NCI-H187 treated with DMSO at 0.1 percent for 48 hours (cell line): ENCODE data around the gene WNK2.
A peak's percentile ranks its signal among the peaks of the same experiment; 100 is the strongest.

Source experiments
- DNase-seq: peaks from one replicate; lab custom pipeline; 2025; lab: John Stamatoyannopoulos, UW

WNK2 gene

DNA sequence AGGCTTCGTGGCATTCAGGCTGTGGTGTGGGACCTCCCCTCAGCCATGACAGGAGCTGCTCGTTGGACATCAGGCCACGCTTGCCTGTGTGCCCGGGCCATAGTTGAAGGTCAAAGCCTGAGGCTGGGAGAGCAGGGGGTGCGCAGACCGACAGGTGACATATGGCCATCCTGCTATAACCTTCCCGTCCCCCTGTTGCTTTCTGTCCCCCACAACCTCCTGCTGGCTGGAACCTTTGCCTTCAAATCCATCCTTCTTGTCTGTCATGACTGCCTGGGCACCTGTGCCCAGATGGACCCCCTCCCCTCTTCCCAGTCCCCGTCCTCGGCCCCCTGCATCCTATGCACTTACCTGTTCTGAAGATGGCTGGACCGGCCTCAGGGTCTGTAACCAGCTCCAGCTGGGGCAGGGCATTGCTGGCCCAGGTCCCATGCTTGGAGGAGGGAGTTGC, 83.2 kb downstream of the WNK2 start:
- DNase-seq: no peak

DNA sequence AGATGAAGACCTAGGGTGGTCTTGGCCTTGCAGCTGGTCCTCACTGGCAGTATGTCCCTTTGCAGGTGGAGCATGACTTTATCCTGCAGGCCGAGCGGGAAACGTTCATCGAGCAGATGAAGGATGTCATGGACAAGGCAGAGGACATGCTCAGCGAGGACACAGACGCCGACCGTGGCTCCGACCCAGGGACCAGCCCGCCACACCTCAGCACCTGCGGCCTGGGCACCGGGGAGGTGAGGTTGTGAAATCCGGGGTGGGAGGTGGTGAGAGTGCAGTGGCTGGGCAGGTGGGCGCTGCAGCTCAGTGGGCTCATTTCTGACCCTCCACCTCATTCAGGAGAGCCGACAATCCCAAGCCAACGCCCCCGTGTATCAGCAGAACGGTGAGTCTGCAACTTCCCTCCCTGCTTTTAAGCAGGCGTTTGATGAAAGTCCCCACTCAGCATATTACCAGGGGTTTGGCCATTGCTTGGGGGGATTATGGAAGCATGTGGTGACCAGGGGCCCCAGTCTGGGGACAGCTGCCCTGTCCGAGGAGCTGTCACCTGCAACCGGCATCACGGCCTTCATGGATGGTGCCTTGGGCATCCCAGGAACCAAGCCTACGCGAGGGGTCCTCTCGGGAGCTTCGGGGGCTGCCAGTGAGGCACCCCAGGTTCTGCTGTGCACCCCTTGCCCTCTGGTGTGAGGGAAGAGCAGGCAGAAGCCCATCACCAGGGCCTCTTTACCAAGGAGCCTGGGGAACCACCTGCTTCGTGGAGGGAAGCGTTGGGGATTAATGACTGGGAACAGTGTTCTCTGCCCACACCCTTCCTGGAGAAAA, 84.0 kb downstream of the WNK2 start:
- no peak for DNase-seq

DNA sequence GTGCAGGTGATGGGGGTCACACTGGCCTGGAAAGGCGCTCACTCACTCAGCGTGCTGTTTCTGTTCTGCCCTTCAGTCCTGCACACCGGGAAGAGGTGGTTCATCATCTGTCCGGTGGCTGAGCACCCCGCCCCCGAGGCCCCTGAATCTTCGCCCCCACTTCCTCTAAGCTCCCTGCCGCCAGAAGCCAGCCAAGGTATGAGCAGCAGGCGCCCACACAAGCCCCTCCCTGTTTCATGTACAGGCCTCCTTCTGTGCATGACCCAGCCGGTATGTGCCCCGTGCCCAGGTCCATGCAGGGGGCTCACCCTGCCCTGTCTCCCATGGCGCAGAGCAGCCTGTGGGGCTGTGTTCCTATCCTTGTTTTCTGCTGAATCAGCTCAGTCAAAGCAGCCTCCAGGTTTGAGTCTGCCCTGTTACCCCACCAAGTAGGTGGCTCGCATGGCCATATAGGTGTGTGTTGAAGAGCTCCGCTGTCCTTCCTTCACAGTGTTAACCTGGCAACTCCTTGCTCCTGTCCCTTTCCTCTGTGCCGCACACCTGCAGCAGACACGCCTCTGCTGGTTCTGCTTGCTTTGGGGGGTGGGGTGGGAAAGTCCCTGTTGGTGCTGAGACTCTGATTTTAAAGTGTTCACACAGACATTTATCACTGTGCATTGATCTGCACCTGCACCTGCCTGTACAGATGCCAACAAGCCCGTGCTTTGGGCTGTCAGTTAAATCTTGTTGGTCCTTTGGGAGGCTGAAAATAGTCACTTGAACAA, 84.8 kb downstream of the WNK2 start:
- DNase-seq: peak; percentile 84

DNA sequence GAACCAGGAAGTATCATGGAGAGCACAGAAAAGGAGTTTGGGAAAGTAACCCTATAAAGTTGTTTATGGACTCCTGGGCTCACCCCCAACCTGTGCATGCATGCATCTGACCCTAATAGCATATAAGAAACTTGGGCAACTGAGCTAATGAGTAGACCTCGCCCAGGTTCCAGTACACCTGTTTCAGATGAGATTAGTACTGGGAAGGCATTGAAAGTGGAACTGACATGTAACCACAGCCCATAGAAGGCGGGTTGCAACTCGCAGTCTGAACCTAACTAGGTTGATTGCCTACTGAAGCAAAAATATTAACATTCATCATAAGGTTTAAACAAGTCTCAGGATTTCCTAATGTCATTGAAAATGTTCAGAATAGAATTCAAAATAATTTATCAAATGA, 87.0 kb downstream of the WNK2 start:
- DNase-seq: no peak

DNA sequence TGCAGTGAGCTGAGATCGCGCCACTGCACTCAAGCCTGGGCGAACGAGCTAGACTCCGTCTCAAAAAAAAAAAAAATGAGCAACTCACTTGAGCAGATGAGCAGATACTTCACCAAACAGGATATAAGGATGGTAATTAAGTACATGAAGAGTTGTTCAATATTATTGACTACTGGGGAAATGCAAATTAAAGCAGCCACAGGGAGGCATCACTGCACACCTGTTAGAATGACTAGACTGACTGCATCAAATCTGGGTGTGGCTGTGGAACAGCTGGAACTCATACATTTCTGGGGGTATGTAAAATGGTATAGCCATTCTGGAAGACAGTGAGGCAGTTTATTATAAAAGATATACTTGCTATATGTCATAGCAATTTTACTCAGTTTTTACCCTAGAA, 93.0 kb downstream of the WNK2 start:
- DNase-seq: no peak

DNA sequence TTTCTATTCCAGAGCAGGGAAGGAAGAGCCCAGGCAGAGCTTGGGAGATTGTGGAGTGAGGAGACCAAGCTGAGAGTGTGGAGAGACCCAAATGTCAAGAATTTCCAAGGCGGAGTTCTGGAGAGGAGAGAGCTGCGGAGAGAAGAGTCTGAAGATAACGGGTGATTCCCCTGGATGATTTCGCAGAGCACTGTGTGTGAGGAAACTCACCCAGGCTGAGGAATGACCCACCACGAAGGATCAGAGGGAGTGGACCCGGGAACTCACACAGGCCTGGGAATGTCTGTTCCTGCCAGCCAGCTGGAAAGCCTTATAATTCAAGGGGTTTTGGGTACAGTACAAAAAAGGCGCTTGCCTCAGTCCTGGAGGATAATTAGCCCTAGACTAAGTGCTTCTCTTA, 94.2 kb downstream of the WNK2 start:
- no peak for DNase-seq

DNA sequence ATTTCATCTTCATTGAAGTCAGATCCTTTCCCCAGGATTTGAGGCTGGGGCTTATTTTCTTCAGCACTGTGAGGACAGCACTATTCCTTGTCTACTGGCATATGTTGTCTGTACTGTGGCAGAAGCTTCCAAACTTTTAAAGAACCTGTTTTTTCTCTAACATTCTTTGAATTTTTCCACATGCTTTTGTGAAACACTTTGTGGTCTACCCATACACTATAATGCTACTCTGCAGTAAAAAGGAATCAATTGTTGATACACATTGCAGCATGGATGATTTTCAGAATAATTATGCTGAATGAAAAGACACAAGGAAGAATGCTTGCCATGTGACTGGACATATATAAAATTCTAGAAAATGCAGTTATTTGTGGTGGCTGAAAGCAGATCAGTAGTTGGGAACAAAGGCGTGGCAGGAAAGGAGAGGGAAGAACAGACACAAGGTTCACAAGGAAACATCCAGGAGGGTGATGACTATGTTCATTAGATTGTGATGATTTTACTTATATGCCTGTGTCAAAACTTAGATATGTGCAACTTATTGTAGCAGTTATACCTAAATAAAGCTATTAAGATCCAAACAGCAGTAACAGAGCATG, 96.8 kb downstream of the WNK2 start:
- DNase-seq: no peak

DNA sequence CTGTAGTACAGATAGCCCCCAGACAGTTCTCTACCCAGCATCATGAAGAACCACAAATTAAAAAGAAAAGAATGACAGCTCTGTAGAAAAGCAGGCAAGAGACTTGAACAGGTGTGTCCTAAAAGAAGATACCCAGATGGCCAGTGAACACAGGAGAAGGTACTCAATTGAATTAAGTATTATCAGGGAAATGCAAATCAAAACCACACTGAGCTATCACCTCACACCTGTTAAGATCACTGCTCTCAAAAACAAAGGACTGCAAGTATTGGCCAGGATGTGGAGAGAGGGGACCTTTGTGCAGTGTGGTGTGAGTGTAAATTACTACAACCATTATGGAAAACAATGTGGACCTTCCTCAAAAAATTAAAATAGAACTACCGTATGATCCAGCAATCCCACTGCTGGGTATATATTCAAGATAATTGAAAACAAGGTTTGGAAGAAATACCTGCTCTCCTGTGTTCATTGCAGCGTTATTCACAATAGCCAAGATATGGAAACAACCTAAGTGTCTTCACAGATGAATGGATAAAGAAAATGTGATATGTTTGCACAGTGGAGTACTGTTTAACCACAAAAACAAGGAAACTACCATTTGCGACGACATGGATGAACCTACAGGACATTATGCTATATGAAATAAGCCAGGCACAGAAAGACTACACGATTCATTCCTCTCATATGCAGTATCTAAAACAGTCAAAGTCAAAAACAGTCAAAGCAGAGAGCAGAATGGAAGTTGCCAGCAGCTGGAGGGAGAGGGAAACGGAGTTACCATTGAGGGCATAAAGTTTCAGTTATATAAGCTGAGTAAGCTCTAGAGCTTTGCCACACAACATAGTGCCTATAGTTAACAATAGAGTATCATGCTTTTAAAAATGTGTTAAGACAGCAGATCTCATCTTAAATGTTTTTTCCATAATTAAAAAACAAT, 102.6 kb downstream of the WNK2 start:
- peak; percentile 78 for DNase-seq

DNA sequence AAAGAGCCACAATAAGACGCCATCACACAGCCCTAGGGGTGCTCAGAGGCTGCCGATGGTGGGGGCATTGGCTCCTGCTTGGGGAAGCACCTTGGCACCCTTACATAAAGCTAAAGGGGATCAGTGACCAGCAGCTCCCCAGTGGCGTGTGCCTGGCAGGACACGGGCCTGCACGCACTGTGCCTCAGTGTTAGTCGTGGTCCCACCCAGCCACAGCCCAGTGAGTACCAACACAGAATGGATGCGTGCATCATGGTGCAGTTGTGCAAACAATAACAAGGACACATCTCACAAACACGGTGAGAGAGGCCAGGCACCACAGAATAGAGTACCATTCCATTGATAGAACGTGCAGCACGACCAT, 103.2 kb downstream of the WNK2 start:
- DNase-seq: no peak

DNA sequence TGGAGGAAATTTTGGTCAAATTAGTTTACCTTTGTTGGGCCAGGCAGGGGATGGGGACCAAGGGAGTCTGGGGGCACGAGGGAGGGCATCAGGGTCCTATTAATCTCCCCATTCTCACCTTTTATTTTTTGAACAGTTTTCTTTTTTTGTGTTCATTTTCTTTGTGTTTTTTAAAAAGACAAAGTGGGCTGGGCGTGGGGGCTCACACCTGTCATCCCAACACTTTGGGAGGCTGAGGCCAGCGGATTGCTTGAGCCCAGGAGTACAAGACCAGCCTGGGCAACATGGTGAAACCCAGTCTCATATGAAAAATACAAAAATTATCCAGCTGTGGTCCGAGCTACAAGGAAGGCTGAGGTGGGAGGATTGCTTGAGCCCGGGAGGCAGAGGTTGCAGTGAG, 103.7 kb downstream of the WNK2 start:
- no peak for DNase-seq

DNA sequence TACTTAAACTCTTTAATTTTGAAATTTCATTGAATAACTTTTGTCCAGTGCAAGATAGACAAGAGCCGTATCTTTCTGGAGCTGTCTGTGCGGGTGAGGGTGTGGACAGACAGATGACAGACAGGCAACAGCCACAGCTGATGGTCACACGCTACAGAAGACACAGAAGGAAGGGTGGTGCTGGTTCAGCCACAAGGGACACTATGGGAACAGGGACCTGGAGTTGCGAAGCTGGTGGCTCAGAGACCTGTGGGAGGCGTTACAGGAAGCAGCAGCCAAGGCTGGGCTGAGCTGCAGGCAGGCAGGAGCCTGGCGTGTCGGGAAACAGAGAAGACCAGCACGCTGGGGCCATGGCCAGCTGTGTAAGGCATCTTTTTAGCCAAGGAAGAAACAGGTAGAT, 104.4 kb downstream of the WNK2 start:
- no peak for DNase-seq

DNA sequence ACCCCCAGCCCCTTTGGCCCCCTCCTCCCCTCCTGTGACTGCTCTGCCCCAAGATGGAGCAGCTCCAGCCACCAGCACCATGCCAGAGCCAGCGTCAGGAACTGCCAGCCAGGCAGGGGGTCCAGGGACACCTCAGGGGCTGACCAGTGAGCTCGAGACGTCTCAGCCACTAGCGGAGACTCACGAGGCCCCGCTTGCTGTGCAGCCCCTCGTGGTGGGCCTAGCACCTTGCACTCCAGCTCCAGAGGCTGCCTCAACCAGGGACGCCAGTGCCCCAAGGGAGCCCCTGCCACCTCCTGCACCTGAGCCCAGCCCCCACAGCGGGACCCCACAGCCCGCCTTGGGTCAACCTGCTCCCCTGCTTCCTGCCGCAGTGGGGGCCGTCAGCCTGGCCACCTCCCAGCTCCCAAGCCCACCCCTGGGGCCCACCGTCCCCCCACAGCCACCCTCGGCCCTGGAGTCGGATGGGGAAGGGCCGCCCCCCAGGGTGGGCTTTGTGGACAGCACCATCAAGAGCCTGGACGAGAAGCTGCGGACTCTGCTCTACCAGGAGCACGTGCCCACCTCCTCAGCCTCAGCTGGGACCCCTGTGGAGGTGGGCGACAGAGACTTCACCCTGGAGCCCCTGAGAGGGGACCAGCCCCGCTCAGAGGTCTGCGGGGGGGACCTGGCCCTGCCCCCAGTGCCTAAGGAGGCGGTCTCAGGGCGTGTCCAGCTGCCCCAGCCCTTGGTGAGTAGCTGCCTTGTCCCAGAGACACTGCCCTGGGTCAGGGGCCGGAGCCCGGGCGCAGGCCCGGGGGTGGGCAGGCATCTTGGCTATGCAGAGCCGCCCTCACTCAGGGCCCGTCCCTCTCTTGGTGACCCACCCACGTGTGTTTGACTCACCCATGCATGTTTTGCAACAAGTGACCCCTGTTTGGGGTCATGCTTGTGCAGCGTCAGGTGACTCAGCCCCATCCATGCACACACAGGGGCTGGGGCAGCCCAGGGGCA, 105.2 kb downstream of the WNK2 start:
- no peak for DNase-seq

DNA sequence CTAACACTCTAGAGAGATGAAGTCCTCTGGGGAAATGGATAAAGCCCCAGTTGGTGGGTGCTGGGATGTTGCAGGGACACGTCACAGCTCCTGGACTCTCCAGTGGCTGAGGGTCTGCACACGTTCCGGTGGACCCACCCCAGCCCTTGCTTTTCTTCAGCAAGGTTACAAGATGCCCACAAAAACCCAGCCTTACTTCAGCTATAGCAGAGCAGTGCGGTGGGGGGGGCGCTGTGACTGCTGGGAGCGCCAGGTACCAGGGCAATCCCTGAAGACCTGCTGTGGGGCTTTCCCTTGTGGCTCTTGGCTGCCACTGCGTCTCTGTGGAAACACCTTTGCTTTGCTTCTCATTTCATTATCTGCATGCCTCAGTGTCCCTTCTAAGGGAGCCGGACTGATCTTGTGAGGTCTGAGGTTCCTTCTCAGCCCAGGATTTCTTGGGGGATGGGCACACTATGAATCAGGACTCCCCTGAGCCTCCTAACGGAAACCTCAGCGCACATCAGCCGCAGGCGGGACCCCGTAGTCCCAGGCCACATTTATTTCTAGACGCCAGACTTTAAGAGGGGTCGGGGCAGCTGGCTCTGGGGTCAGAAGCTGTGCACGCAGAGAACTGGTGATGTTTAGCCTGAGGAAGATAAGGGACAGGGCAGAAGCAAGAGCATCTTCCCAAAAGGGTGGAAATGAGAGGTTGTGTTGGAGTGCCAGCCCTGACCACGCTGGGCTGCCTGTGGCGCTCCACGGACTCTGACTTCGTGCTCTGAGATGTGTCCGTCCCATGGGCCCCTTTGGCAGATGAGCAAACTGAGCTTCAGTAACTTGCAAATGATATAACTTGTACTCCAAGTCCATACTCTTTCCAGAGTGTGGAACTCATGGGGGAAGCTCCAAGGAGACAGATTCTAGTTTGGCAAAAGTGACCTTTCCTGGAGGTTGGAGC, 106.8 kb downstream of the WNK2 start:
- DNase-seq: no peak

DNA sequence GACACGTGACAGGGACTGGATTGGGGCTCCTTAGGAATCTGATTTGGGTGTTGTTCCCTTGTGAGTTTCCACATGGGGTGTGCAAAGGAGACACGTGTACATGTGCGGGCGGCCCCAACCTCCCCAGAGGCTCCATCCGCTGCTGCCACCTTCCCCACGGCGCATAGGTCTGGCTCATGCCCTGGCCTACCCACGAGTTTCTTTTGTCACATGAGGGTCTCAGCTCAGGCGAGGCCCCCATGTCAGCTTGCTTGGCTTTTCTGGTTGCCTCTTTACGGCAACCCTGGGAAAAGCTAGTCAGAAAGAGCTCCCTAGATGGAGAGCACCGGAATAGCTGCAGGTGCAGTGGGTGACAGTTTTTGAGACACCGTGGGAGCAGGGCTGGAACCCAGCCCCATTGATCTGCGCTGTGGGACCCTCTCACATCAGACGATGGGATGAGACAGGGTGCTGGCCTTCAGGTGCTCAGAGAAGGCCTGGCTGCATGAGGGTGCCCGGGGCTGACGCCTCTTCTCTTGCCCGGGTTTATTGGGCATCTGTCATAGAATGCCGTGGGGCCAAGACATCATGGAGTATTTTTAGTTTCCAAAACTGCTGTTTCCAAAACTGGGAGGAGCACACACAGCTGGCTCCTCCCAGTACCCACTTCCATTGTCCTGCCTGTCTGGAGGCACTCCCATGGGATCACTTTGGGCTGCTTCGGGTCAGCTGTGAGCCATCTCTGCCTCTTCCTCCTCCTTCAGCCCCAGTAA, 107.8 kb downstream of the WNK2 start:
- no peak for DNase-seq

DNA sequence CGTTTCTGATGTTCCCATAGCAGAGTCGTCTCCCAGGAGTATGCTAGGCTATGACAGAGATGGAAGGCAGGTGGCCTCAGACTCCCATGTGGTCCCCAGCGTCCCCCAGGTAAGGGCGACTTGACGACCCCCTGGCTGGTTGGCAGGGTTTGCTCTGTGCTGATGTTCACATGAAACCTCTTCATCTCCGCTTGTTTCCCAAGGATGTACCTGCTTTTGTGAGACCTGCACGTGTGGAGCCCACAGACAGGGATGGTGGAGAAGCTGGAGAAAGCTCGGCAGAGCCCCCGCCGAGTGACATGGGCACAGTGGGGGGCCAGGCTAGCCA, 108.3 kb downstream of the WNK2 start:
- no peak for DNase-seq

DNA sequence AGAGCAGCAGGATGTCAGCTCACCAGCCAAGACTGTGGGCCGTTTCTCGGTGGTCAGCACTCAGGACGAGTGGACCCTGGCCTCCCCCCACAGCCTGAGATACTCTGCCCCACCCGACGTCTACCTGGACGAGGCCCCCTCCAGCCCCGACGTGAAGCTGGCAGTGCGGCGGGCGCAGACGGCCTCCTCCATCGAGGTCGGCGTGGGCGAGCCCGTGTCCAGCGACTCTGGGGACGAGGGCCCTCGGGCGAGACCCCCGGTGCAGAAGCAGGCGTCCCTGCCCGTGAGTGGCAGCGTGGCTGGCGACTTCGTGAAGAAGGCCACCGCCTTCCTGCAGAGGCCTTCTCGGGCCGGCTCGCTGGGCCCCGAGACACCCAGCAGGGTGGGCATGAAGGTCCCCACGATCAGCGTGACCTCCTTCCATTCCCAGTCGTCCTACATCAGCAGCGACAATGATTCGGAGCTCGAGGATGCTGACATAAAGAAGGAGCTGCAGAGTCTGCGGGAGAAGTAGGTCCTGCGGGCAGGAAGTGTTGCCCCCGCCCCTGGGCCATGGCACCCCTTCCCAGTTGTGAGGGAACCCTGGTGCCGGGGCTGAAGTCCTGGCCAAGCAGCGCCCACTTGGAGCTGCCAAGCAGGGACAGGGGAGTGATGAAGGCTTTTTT, 108.9 kb downstream of the WNK2 start:
- DNase-seq: no peak

DNA sequence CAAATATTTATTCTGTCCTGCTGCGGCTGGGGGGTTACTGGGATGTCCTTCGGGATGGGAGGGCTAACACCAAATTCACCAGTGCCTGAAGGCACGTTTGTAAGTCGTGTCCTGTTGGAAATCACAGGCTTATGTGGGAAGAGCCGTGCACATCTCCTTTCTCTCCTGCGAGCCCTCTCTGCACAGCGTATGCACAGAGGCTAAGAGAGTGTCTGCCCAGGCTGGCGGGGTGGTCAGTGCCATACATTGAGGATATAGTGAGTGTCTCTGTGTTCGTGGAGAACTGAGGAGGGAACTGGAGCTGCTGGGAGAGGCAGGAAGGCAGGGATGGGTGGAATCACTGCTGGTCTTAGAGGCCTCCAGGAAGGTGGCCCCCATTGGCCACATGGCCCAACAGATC, 110.1 kb downstream of the WNK2 start:
- DNase-seq: no peak

DNA sequence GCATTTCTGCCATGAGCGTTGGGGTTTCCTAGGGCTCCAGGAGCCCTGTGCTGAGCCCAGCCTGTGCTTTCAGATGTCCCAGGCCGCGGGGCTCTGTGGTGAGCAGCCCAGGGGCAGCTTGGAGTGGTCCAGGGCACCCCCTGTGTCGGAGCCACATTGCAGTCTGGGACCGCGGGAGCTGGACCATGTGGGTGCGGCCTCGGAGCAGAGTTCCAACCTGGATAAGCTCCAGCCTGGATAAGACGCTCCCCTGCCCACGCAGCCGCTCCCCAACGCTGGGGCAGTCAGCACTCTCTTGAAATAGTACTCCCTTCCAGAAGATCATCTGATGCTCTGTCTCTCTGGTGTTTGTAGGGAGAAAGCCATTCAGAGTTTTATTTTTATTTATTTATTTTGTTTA, 111.1 kb downstream of the WNK2 start:
- no peak for DNase-seq
